PFSK-1 (cell line): ENCODE data around the gene PCDHAC2.

Source experiments
- FOXP2 ChIP-seq: optimal IDR thresholded peaks from 2 replicates; pipeline ENCODE3; 2011; ENCODE audit warnings: borderline replicate concordance, control low read depth, inconsistent platforms; ENCODE audit not compliant: insufficient read depth; ENCODE audit errors: extremely low read length, extremely low read depth
- POLR2AphosphoS5 ChIP-seq: IDR thresholded peaks from 2 replicates; pipeline ENCODE4 v1.6.1; 2012; ENCODE audit warnings: low read depth, mild to moderate bottlenecking, control low read depth, low read length, moderate library complexity

- TF ChIP-seq POLR2AphosphoS5, result no peak
- TF ChIP-seq FOXP2, result no peak
Measured at GRCh38 chr5:141010047-141010793, 43.9 kb downstream of the PCDHAC2 start.
